SK-N-SH treated with all-trans-retinoic acid at 6 μM for 48 hours (cell line): ENCODE measurements around the gene TCF25.
"Not testable (repeated sequence)": the region's sequence is repeated elsewhere in the genome, so short reads cannot be mapped to it uniquely, and the experiment has no call there.

Experiments
- ATAC-seq: fragments of 200-7000 bp; cut with Tn5 transposase; 3 replicates; pipeline ENCODE4 v1.9.1; 2020; ENCODE audit warnings: mild to moderate bottlenecking, moderate library complexity
- ARNTL ChIP-seq: fragments of 450-650 bp; formaldehyde crosslinking; IDR thresholded peaks from 2 replicates; pipeline ENCODE4 v1.5.0; 2020; ENCODE audit warnings: low read depth, mild to moderate bottlenecking, moderate library complexity, borderline replicate concordance
- BACH2 ChIP-seq: fragments of 250-450 bp; sonication (Bioruptor Pico); IDR thresholded peaks from 2 replicates; pipeline ENCODE4 v1.9.0; 2021; ENCODE audit warnings: mild to moderate bottlenecking, borderline replicate concordance
- CREB5 ChIP-seq: fragments of 250-450 bp; sonication (Bioruptor Pico); IDR thresholded peaks from 2 replicates; pipeline ENCODE4 v1.5.1; 2020; ENCODE audit warnings: low read depth, mild to moderate bottlenecking, moderate library complexity
- CSDC2 ChIP-seq: fragments of 250-450 bp; sonication (Bioruptor Pico); IDR thresholded peaks from 2 replicates; pipeline ENCODE4 v1.5.0; 2020; ENCODE audit warnings: mild to moderate bottlenecking, moderate library complexity
- CSRNP3 ChIP-seq: fragments of 250-450 bp; sonication (Bioruptor Pico); IDR thresholded peaks from 2 replicates; pipeline ENCODE4 v1.5.1; 2021; ENCODE audit warnings: mild to moderate bottlenecking, moderate library complexity
- ESRRG ChIP-seq: fragments of 250-450 bp; sonication (Bioruptor Pico); IDR thresholded peaks from 2 replicates; pipeline ENCODE4 v1.6.1; 2021; ENCODE audit warnings: mild to moderate bottlenecking
- GLIS3 ChIP-seq: fragments of 250-450 bp; sonication (Bioruptor Pico); IDR thresholded peaks from 2 replicates; pipeline ENCODE4 v1.5.0; 2020; ENCODE audit warnings: mild to moderate bottlenecking, moderate library complexity
- OSR1 ChIP-seq: fragments of 250-450 bp; sonication (Bioruptor Pico); IDR thresholded peaks from 2 replicates; pipeline ENCODE4 v1.8.0; 2022; ENCODE audit warnings: moderate library complexity, mild to moderate bottlenecking, inconsistent platforms
- PATZ1 ChIP-seq: fragments of 250-450 bp; sonication (Bioruptor Pico); IDR thresholded peaks from 2 replicates; pipeline ENCODE4 v1.8.0; 2020; ENCODE audit warnings: mild to moderate bottlenecking, moderate library complexity, borderline replicate concordance
- POU6F1 ChIP-seq: fragments of 250-450 bp; sonication (Bioruptor Pico); IDR thresholded peaks from 2 replicates; pipeline ENCODE4 v1.8.0; 2021; ENCODE audit warnings: low read depth, mild to moderate bottlenecking, moderate library complexity, borderline replicate concordance
- PPARA ChIP-seq: fragments of 250-450 bp; sonication (Bioruptor Pico); IDR thresholded peaks from 2 replicates; pipeline ENCODE4 v1.5.0; 2020; ENCODE audit warnings: mild to moderate bottlenecking, borderline replicate concordance
- RARB ChIP-seq: fragments of 250-450 bp; sonication (Bioruptor Pico); IDR thresholded peaks from 2 replicates; pipeline ENCODE4 v1.8.0; 2021; ENCODE audit warnings: mild to moderate bottlenecking, moderate library complexity
- SNAI2 ChIP-seq: fragments of 250-450 bp; sonication (Bioruptor Pico); IDR thresholded peaks from 2 replicates; pipeline ENCODE4 v1.5.0; 2020; ENCODE audit warnings: mild to moderate bottlenecking, moderate library complexity
- TCF4 ChIP-seq: fragments of 250-450 bp; sonication (Bioruptor Pico); IDR thresholded peaks from 2 replicates; pipeline ENCODE4 v1.8.0; 2021; ENCODE audit warnings: mild to moderate bottlenecking, moderate library complexity, borderline replicate concordance
- TSHZ2 ChIP-seq: fragments of 250-450 bp; sonication (Bioruptor Pico); IDR thresholded peaks from 2 replicates; pipeline ENCODE4 v1.5.0; 2020; ENCODE audit warnings: mild to moderate bottlenecking, moderate library complexity
- ZC3H10 ChIP-seq: fragments of 250-450 bp; sonication (Bioruptor Pico); IDR thresholded peaks from 2 replicates; pipeline ENCODE4 v1.5.1; 2021; ENCODE audit warnings: mild to moderate bottlenecking, moderate library complexity
- ZFP3 ChIP-seq: fragments of 250-450 bp; sonication (Bioruptor Pico); IDR thresholded peaks from 2 replicates; pipeline ENCODE4 v1.5.0; 2020; ENCODE audit warnings: mild to moderate bottlenecking, moderate library complexity
- ZFP30 ChIP-seq: fragments of 450-650 bp; formaldehyde crosslinking; IDR thresholded peaks from 2 replicates; pipeline ENCODE4 v1.5.0; 2022; ENCODE audit warnings: mild to moderate bottlenecking, moderate library complexity
- ZNF565 ChIP-seq: fragments of 450-650 bp; formaldehyde crosslinking; conservative IDR thresholded peaks from 2 replicates; pipeline ENCODE4 v1.5.0; 2020; ENCODE audit warnings: low read depth, mild to moderate bottlenecking, moderate library complexity

TCF25 gene

GRCh38 chr16:89924925-89925307, 51.5 kb downstream of the TCF25 start (continued):
- TF ChIP-seq ESRRG (CRISPR knock-in tag) (no peak), CREB5 (CRISPR knock-in tag) (no peak)

GRCh38 chr16:89925596-89926079, 52.2 kb downstream of the TCF25 start:
- TF ChIP-seq ZNF565: no peak
- peak; percentile 83; the same call in 1 of the 2 replicates for TF ChIP-seq PATZ1 (CRISPR knock-in tag)
- TF ChIP-seq GLIS3: no peak
- TF ChIP-seq CSDC2 (CRISPR knock-in tag): no peak
- TF ChIP-seq ESRRG (CRISPR knock-in tag): no peak
- TF ChIP-seq, all 23 proteins: peak for 1

GRCh38 chr16:89931305-89931896, 58.0 kb downstream of the TCF25 start:
- no peak for ATAC-seq
- no peak for TF ChIP-seq CREB5 (CRISPR knock-in tag)
- no peak for TF ChIP-seq CSRNP3 (CRISPR knock-in tag)
- no peak for TF ChIP-seq OSR1
- no peak for TF ChIP-seq TCF4 (CRISPR knock-in tag)
- no peak for TF ChIP-seq RARB (CRISPR knock-in tag)

More at GRCh38 chr16:89925596-89926079, 52.2 kb downstream of the TCF25 start:
- peak; percentile 1 for ATAC-seq

GRCh38 chr16:89931964-89932363, 58.6 kb downstream of the TCF25 start:
- TF ChIP-seq CSDC2 (CRISPR knock-in tag) (no peak), ESRRG (CRISPR knock-in tag) (no peak), ZC3H10 (CRISPR knock-in tag) (no peak), OSR1 (no peak), PPARA (CRISPR knock-in tag) (no peak), CSRNP3 (CRISPR knock-in tag) (no peak), ARNTL (no peak), BACH2 (CRISPR knock-in tag) (no peak), TCF4 (CRISPR knock-in tag) (no peak), POU6F1 (CRISPR knock-in tag) (no peak), ZFP3 (no peak), PATZ1 (CRISPR knock-in tag) (no peak), TSHZ2 (CRISPR knock-in tag) (no peak), SNAI2 (CRISPR knock-in tag) (no peak), ZFP30 (no peak)
- no peak for ATAC-seq

GRCh38 chr16:89934019-89934418, 60.6 kb downstream of the TCF25 start:
- not testable (repeated sequence) for ATAC-seq
